Nucleus accumbens (tissue), 56 donors: ENCODE results near the gene ZSCAN12.

Experiments
- DNase-seq, 56 donors: peaks; one replicate each; lab custom pipeline; 2025; lab: John Stamatoyannopoulos, UW

ZSCAN12 gene

DNA sequence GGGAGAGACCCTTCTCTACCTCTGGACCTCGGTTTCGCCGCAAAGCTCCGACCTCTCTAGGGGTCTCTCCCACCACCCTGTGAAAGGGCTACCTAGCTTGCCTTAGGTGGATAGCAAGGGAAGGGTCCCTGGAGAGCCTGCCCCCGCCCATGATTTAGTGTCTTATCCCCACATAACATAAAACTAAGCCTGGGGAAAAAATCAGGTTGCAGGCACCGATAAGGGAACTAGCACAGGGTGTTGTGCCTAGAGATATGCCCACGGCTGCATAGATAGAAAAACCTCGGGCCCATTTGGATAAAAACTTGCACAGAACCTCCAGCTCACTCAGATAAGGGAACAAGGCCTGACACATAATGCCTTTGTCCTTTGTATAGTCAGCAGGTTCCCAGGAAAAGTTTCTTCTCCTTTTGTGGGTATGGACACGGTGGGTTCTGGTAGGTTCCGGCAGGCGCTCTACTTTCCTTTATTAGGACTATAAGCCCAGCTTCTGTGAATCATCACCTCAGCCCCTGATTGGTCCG lies 64.4 kb downstream of the ZSCAN12 start:
- DNase-seq = peak in 1 of 56 donors; percentile 34

DNA sequence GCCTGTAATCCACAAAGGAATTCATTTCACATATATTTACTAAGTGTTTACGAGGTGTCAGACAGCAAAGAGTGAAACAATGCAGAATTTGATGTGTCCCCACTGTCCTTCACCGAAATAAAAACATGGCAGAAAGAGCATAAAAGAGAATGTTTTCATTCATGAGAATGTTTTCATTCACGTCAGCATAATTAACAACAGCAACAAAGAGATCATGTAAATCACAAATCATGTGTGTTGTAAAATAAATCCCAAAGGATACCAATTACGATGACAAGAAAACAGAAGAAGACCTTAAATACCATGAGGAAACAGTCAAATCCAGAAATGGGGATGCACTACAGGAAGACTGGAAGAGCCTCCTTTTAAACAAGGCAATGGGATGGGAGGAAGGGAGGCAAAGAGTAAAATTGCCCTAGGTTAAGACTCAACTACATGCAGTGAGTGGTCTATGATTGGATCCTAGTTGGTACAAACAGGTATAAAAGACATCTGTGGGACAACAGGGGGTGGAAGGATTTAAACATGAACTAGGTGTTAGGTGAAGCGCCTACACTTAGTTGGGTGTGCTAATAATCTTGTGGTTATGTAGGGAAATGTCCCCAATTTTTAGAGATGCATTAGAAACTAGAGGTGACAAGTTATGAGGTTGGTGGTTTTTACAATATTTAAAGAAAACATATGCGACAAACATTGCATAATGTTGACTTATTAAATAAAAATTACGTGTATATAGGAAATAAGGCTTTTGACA lies 65.1 kb downstream of the ZSCAN12 start:
- no peak for DNase-seq

DNA sequence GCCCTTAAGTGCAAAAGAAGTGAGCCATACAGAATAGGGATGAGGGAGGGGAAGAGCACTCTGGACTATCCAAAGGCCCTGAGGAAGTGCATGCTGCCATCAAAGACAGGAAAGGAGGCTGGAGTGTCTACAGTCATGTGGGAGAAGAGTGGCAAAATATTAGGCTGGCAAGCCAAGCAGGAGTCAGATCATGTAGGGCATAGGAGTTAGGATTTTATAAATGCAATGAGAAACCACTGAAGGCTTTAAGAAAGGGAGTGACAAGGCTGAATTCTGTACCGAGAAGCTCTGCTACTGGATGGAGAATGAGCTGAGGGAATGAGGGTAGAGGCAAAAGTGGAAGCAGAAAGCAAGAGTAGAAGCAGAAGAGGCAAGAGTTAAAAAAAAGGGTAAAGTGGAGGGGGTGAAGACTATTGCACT lies 65.9 kb downstream of the ZSCAN12 start:
- DNase-seq = no peak

DNA sequence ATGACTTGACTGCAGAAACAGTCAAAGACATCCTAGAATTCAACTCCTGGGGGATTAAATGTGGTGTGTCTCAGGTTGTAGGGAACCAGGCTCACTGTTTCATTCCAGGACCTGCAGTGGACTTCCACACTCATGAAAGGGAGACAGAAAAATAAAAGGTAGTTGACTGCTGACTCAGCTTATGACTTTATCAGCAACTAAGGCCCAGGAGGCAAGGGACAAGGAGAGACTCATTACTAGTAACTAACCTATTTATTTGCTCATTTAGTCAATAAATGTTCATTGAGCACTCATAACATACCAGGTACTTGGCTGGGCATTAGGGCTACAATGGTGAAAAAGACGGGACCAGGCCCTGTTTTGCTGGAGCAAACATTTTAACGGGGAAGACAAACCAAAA lies 66.5 kb downstream of the ZSCAN12 start:
- DNase-seq = no peak

DNA sequence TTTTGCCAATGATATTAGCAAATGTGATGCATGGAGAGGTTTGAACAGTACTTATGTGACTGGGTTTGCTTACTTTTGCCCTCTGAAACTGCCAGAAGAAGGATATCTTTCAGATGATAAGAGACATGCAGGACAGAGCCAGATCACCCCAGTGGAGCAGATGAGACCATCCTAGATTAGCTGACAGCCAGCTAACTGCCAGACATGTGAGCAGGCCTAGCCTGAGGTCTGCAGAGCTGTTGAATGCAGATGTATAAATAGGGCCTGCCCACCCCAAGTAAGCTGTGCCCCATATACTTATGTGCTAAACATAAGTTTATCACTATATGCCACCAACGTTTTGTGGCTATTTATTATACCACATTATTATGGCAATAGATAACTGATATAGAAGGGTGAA lies 69.5 kb downstream of the ZSCAN12 start:
- DNase-seq = no peak
